Fibroblast of the aortic adventitia (primary cell): Measurements from ENCODE around the gene RPL35. TPM values are rescaled to one million over a fixed set of nuclear protein-coding genes. Genes with fewer than 3 reads are reported as not detected.

ENCODE experiments used
- DNase-seq: peaks from one replicate; pipeline ENCODE4 v3.0.0-alpha.2; 2010; ENCODE audit warnings: low read depth
- H3K4me3 ChIP-seq: 2 replicates; pipeline ENCODE4 v1.5.1; 2011; ENCODE audit warnings: low read depth, mild to moderate bottlenecking, control low read depth, low read length, moderate library complexity
- total RNA-seq: library from RNA; depleted of rRNA; stranded (reverse); fragments of >200 nt; gene quantifications from 2 replicates; pipeline ENCODE4 v1.2.3, GENCODE V29; 2012; ENCODE audit warnings: low replicate concordance
- TF ChIP-seq, protein P1 (sequence below): IDR thresholded peaks from 2 replicates; pipeline ENCODE4 v1.5.1; 2011; ENCODE audit warnings: mild to moderate bottlenecking, low read length, control low read depth, inconsistent platforms; ENCODE audit not compliant: insufficient read depth

RPL35 gene
- total RNA-seq, 1 donor = 2,683 TPM

- peak; percentile 7 for DNase-seq
- H3K4me3 ChIP-seq = no peak overlapping the region
- TF ChIP-seq, protein P1, sequence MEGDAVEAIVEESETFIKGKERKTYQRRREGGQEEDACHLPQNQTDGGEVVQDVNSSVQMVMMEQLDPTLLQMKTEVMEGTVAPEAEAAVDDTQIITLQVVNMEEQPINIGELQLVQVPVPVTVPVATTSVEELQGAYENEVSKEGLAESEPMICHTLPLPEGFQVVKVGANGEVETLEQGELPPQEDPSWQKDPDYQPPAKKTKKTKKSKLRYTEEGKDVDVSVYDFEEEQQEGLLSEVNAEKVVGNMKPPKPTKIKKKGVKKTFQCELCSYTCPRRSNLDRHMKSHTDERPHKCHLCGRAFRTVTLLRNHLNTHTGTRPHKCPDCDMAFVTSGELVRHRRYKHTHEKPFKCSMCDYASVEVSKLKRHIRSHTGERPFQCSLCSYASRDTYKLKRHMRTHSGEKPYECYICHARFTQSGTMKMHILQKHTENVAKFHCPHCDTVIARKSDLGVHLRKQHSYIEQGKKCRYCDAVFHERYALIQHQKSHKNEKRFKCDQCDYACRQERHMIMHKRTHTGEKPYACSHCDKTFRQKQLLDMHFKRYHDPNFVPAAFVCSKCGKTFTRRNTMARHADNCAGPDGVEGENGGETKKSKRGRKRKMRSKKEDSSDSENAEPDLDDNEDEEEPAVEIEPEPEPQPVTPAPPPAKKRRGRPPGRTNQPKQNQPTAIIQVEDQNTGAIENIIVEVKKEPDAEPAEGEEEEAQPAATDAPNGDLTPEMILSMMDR = no peak
These were observed 32.4 kb upstream of the RPL35 start for GRCh38 chr9:124894035-124894740.

DNA sequence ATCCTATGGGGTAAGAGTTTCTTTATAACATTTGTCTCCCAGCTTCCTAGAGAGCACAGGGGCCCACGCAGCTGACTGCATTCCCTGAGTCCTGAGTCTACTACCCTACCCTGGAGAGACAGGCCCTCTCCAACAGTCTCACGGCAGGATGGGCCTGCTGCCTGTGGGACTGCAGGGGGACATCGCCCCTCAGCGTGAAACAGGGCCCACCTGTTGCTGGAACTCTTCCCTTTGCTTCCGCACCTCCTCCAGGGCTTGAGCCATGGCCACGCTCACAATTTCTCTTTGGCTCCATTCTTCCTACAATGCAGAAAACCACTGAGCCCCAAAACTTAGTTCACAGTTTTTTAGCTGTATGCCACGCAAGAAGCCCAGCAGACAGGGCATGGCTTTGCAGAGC is 28.4 kb upstream of the RPL35 start:
- TF ChIP-seq, protein P1 = no peak
- no peak for DNase-seq
- H3K4me3 ChIP-seq = no peak overlapping the region

DNA sequence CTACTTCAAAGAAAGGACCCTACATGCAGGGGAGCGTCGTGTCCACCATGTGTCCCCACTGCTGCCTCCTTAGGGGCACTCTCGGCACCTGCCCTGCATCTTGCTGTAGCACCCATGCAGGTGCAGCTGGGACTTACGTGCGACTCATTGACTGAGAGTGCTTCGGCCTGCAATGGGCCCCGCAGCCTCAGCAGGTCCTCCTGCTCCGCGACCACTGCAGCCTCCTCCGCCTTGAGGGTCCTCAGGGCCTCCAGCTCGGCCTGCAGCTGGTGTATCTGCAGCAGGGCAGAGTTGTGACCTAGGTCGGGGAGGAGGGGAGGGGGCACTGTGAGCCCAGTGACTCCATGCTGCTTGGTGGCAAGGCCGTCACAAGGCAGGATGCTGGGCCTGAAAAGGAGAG is 27.2 kb upstream of the RPL35 start:
- TF ChIP-seq, protein P1 = no peak
- no peak for DNase-seq

GRCh38 chr9:124887832-124888231 is 26.1 kb upstream of the RPL35 start:
- no peak overlapping the region for H3K4me3 ChIP-seq
- DNase-seq = no peak
- TF ChIP-seq, protein P1 = no peak

More for the DNA sequence above, 27.2 kb upstream of the RPL35 start:
- H3K4me3 ChIP-seq = no peak overlapping the region

DNA sequence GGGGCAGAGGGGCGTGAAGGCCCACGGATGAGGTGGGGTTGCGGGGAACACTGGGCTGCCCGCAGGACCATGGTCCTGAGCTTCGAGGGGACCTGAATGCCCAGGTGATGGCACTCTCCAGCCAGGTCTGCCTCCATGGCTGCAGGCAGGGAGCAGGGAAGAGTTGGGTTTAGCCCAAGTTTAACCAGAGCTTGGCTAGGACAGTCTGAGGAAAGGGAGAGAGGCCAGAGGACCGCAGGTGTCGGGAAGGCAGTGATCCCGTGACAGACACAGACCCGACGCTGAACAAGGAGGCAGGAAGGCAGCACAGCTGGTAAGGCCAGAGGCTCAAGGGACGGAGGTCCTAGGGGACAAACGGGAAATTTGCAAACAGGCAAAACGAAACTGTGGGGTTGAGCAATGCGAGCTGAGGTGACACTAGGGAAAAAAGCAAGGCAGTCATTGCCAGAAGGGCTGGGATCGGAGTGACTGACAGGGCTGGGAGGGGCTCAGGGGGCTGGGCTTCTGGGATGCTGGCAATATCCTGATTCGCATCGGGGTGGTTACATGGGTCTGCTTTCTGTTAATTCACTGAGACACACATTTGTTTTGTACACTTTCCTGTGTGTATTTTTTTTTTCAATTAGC is 25.2 kb upstream of the RPL35 start:
- TF ChIP-seq, protein P1 = no peak
- H3K4me3 ChIP-seq = no peak overlapping the region
- DNase-seq = no peak

- TF ChIP-seq, protein P1 = no peak
- no peak overlapping the region for H3K4me3 ChIP-seq
- DNase-seq = no peak
These were observed 24.7 kb upstream of the RPL35 start for GRCh38 chr9:124886461-124886860.

DNA sequence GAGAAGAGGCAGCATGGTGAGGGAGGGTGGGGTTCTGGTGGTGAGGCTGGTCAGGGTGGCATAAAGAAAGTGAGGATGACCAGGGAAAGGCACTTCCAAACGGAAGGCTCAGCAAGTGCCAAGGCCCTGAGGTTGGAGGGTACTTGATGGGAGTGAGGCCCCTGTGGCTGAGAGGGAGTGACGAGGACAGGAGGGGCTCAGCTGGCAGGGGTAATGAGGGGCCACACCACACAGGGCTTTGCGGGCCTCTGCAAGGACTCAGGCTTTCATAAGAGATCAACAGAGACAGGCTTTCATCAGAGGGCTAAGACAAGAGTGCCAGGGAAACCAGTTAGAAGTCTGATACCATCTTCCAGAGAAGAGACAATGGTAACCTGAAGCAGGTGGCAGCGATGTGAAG is 23.8 kb upstream of the RPL35 start:
- DNase-seq = no peak
- TF ChIP-seq, protein P1 = no peak
- H3K4me3 ChIP-seq = no peak overlapping the region
